Keratinocyte (primary cell): ENCODE data around the gene EGFLAM. TPM values are rescaled to one million over a fixed set of nuclear protein-coding genes. Genes with fewer than 3 reads are reported as not detected.
A peak's percentile ranks its signal among the peaks of the same experiment; 100 is the strongest.

ENCODE experiments used
- DNase-seq: peaks from one replicate; pipeline ENCODE4 v3.0.0-alpha.2; 2011; ENCODE audit warnings: low read depth, missing footprints, low spot score
- FAIRE-seq: peaks from 2 replicates; lab custom pipeline; 2011; peaks lifted over from hg19 to GRCh38; lab: Jason Lieb, UNC
- H2AFZ ChIP-seq: 2 replicates; pipeline ENCODE4 v1.6.0; 2012; ENCODE audit warnings: low read length, control low read depth, inconsistent platforms; ENCODE audit not compliant: control insufficient read depth
- H3K27ac ChIP-seq: 2 replicates; pipeline ENCODE4 v1.5.1; 2011; ENCODE audit warnings: low read length; ENCODE audit not compliant: control insufficient read depth, insufficient read depth
- H3K27me3 ChIP-seq: 3 replicates; pipeline ENCODE4 v1.6.0; 2011; ENCODE audit warnings: low read length; ENCODE audit not compliant: control insufficient read depth, insufficient read depth; ENCODE audit errors: extremely low read depth
- H3K36me3 ChIP-seq, 2 experiments: 2 replicates in 1 of 2; 3 replicates in 1 of 2; pipeline ENCODE4 v1.5.1; 2011; ENCODE audit warnings: low read length in 2 of 2, mild to moderate bottlenecking in 1 of 2; ENCODE audit not compliant: control insufficient read depth in 2 of 2, insufficient read depth in 2 of 2; ENCODE audit errors: extremely low read depth in 1 of 2
- H3K4me1 ChIP-seq: 3 replicates; pipeline ENCODE4 v1.5.1; 2011; ENCODE audit warnings: low read length; ENCODE audit not compliant: control insufficient read depth, insufficient read depth; ENCODE audit errors: extremely low read depth
- H3K4me2 ChIP-seq: 3 replicates; pipeline ENCODE4 v1.6.0; 2011; ENCODE audit warnings: low read depth, low read length; ENCODE audit not compliant: control insufficient read depth, insufficient read depth; ENCODE audit errors: extremely low read depth
- H3K4me3 ChIP-seq, 3 experiments: fragments of 200-600 bp in 1 of 3; sonication (generic) in 1 of 3; 2 replicates in 2 of 3; 3 replicates in 1 of 3; pipeline ENCODE4 v1.5.1; 2011 to 2016; ENCODE audit warnings: low read length in 3 of 3, mild to moderate bottlenecking in 3 of 3, control low read depth in 2 of 3, inconsistent platforms in 1 of 3, low read depth in 1 of 3, mixed read lengths in 1 of 3, mixed run types in 1 of 3, moderate library complexity in 1 of 3; ENCODE audit not compliant: control insufficient read depth in 2 of 3, insufficient read depth in 2 of 3; ENCODE audit errors: extremely low read depth in 1 of 3
- H3K79me2 ChIP-seq: 2 replicates; pipeline ENCODE4 v1.6.0; 2012; ENCODE audit warnings: low read length; ENCODE audit not compliant: control insufficient read depth, insufficient read depth
- H3K9ac ChIP-seq: 3 replicates; pipeline ENCODE4 v1.6.0; 2011; ENCODE audit warnings: low read length; ENCODE audit not compliant: control insufficient read depth, insufficient read depth; ENCODE audit errors: extremely low read depth
- H3K9me1 ChIP-seq: 3 replicates; pipeline ENCODE4 v1.6.0; 2011; ENCODE audit warnings: low read length; ENCODE audit not compliant: control insufficient read depth, insufficient read depth; ENCODE audit errors: extremely low read depth
- H3K9me3 ChIP-seq: 2 replicates; pipeline ENCODE4 v1.5.1; 2012; ENCODE audit warnings: low read depth, low read length; ENCODE audit not compliant: control insufficient read depth
- H4K20me1 ChIP-seq: 3 replicates; pipeline ENCODE4 v1.6.0; 2011; ENCODE audit warnings: low read length; ENCODE audit not compliant: control insufficient read depth, insufficient read depth; ENCODE audit errors: extremely low read depth
- CTCF ChIP-seq, 3 experiments: IDR thresholded peaks in 1 of 3; conservative IDR thresholded peaks in 1 of 3; optimal IDR thresholded peaks in 1 of 3; 2 replicates in 2 of 3; 3 replicates in 1 of 3; pipeline versions ENCODE3 to v1.5.1; 2011; ENCODE audit warnings: low read length in 3 of 3, mild to moderate bottlenecking in 3 of 3, moderate library complexity in 2 of 3, control low read depth in 1 of 3, inconsistent platforms in 1 of 3; ENCODE audit not compliant: insufficient read depth in 2 of 3; ENCODE audit errors: extremely low read depth in 1 of 3
- EZH2 ChIP-seq: IDR thresholded peaks from one replicate; pipeline ENCODE4 v1.6.1; 2012; ENCODE audit warnings: inconsistent platforms, mild to moderate bottlenecking, low read length, moderate library complexity
- dilution Hi-C: fragments of 300-500 bp; cut with MboI; formaldehyde crosslinking; loops from one replicate; pipeline ENCODE4 v1.7.0; 2020; ENCODE audit warnings: low sequenced_read_pairs; ENCODE audit not compliant: extremely low pct_ligation_motif_present
- polyA plus RNA-seq, 5 experiments: library from polyadenylated mRNA; depleted of rRNA in 3 of 5; stranded (reverse) in 3 of 5; stranded (forward) in 1 of 5; unstranded in 1 of 5; fragments of >200 nt; gene quantifications; 1 replicate in 1 of 5; 2 replicates in 3 of 5; 3 replicates in 1 of 5; pipeline versions ENCODE4 v1.2.1 to v1.2.3, GENCODE V29; 2011 to 2012; ENCODE audit warnings: missing spikeins in 2 of 5, low read depth in 1 of 5, low replicate concordance in 1 of 5
- small RNA-seq, 3 experiments: library from RNA; depleted of rRNA; stranded (forward); fragments of <200 nt; gene quantifications; one replicate each; pipeline ENCODE3, GENCODE V24; 2012; ENCODE audit warnings: low read depth in 3 of 3, low replicate concordance in 1 of 3; ENCODE audit not compliant: insufficient read length in 3 of 3

Gene EGFLAM
- polyA plus RNA-seq, 1 donor (not counting 4 experiments of a cell fraction or from before 2014, with no cell fraction given): not detected

DNA sequence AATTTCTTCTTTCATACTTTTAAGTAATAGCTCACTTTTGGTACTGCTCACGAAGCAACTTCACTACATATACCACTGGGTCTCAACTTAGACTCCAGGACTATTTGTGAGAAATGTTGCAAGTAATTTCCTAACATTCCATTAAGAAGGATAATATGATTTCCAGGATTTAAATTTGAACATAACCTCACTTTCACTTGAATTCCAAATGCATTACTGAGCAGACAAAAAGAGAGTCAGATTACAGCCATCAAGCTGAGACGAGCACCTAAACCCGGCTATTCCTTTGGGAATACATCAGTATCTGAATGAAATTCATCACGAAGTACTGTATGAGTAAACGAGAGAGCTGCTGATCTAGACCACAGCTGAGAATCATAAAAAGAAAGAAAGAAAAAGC lies 250.8 kb downstream of the EGFLAM start:
- TF ChIP-seq CTCF (optimal IDR thresholded peaks at IDR 0.05 in 1 of 3, IDR thresholded peaks at IDR 0.05 in 1 of 3, conservative IDR thresholded peaks at IDR 0.05 in 1 of 3; ENCODE audit: extremely low read depth in 1 of 3, insufficient read depth in 2 of 3, low read length in 3 of 3) (no peak), EZH2 (no peak)
- peak; percentile 56 for FAIRE-seq
- H3K4me2 ChIP-seq: no peak overlapping the region
- no peaks in the 10 kb centered on the region for H3K9me1 ChIP-seq
- H3K36me3 ChIP-seq: no peaks in the 10 kb centered on the region
- H3K4me3 ChIP-seq: no peak overlapping the region
- no peak overlapping the region for H2AFZ ChIP-seq
- H3K9me3 ChIP-seq: no peaks in the 10 kb centered on the region
- H3K9ac ChIP-seq: no peak overlapping the region
- H3K27ac ChIP-seq: no peak overlapping the region
- DNase-seq: no peak
- no peaks in the 10 kb centered on the region for H3K27me3 ChIP-seq
- H3K4me1 ChIP-seq: peaks cover 4% of the 10 kb centered on the region
- no peaks in the 10 kb centered on the region for H3K79me2 ChIP-seq
- dilution Hi-C loops: no loop called here
- no peaks in the 10 kb centered on the region for H4K20me1 ChIP-seq

Small RNA genes lying within 50 kb of the gene (small RNA-seq; reads per million reads assigned to genes)
- 0 reads per million in 3 experiments for gene AC091839.1
